GM13977 (cell line): ENCODE results near the gene GTPBP4.

Experiments used
- DNase-seq: peaks from one replicate; pipeline ENCODE4 v3.0.0; 2012; ENCODE audit warnings: low spot score
- CTCF ChIP-seq: IDR thresholded peaks from 2 replicates; pipeline ENCODE4 v1.5.1; 2012; ENCODE audit warnings: mild to moderate bottlenecking, control low read depth; ENCODE audit not compliant: insufficient read depth; ENCODE audit errors: extremely low read depth, missing control alignments
- in situ Hi-C: fragments of 300-500 bp; cut with MboI; formaldehyde crosslinking; loops from one replicate; pipeline ENCODE4 v1.12.0; 2022; ENCODE audit warnings: low sequenced_read_pairs, low pct_unique_long_range_greater_than_20kb, mixed read lengths, inconsistent platforms; ENCODE audit not compliant: unreplicated experiment

GTPBP4 gene

GRCh38 chr10:964988-965417 is 23.2 kb upstream of the GTPBP4 start:
- in situ Hi-C loops = no loop called here
- DNase-seq = no peak
- no peak for TF ChIP-seq CTCF

- no peak for TF ChIP-seq CTCF
- in situ Hi-C loops = no loop called here
- DNase-seq = no peak
Observed at GRCh38 chr10:966466-967235, 21.6 kb upstream of the GTPBP4 start.

- TF ChIP-seq CTCF = no peak
- in situ Hi-C loops = no loop called here
- DNase-seq = no peak
Observed at GRCh38 chr10:968546-969199, 19.6 kb upstream of the GTPBP4 start.

- in situ Hi-C loops = no loop called here
- DNase-seq = no peak
- no peak for TF ChIP-seq CTCF
Observed at GRCh38 chr10:969473-970150, 18.6 kb upstream of the GTPBP4 start.

- in situ Hi-C loops = no loop called here
- DNase-seq = no peak
- no peak for TF ChIP-seq CTCF
Observed at GRCh38 chr10:970311-971149, 17.7 kb upstream of the GTPBP4 start.

GRCh38 chr10:971150-971542 is 17.1 kb upstream of the GTPBP4 start:
- in situ Hi-C loops = no loop called here
- TF ChIP-seq CTCF = no peak
- no peak for DNase-seq
